ENCODE results near the gene ZNF224.
"Not testable (repeated sequence)": the region's sequence is repeated elsewhere in the genome, so short reads cannot be mapped to it uniquely, and the experiment has no call there.

ZNF224 gene

DNA sequence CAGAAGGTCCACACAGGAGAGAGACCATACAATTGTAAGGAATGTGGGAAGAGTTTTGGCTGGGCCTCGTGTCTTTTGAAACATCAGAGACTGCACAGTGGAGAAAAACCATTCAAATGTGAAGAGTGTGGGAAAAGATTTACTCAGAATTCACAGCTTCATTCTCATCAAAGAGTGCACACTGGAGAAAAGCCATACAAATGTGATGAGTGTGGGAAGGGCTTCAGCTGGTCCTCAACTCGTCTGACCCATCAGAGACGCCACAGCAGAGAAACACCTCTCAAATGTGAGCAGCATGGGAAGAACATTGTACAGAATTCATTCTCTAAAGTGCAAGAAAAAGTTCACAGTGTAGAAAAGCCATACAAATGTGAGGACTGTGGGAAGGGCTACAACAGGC is 13.6 kb downstream of the ZNF224 start:
- H3K4me3 ChIP-seq (ENCODE audit: low read depth, low read length), result no peak overlapping the region
- DNase-seq (ENCODE audit: low read depth), result no peak
- TF ChIP-seq, protein P1, sequence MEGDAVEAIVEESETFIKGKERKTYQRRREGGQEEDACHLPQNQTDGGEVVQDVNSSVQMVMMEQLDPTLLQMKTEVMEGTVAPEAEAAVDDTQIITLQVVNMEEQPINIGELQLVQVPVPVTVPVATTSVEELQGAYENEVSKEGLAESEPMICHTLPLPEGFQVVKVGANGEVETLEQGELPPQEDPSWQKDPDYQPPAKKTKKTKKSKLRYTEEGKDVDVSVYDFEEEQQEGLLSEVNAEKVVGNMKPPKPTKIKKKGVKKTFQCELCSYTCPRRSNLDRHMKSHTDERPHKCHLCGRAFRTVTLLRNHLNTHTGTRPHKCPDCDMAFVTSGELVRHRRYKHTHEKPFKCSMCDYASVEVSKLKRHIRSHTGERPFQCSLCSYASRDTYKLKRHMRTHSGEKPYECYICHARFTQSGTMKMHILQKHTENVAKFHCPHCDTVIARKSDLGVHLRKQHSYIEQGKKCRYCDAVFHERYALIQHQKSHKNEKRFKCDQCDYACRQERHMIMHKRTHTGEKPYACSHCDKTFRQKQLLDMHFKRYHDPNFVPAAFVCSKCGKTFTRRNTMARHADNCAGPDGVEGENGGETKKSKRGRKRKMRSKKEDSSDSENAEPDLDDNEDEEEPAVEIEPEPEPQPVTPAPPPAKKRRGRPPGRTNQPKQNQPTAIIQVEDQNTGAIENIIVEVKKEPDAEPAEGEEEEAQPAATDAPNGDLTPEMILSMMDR (IDR thresholded peaks at IDR 0.05; ENCODE audit: low read depth, low read length, missing control alignments), result no peak
- in situ Hi-C loops (cut with HindIII; ENCODE audit: low sequenced_read_pairs), result no loop called here

DNA sequence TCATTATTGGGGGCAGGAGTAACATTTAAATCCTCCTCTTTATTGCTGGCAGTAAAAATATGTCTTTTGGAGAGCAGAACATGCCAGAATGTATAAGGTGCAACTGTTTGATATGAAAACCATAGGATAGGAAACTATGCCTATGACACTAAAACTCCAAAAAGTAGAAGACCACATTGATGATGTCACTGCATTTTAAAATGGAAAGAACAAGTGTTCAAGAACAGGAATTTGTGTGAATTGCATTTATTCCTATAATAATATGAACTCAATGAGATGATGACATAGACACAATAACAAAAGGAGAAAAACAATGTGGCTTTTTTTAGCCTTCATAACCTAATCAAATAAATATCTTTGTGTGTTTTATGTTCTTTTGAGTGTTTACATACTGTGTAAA is 15.3 kb downstream of the ZNF224 start:
- no peak for DNase-seq (ENCODE audit: low read depth)
- in situ Hi-C loops (cut with HindIII; ENCODE audit: low sequenced_read_pairs), result no loop called here
- TF ChIP-seq, protein P1 (IDR thresholded peaks at IDR 0.05; ENCODE audit: low read depth, low read length, missing control alignments), result no peak
- no peak overlapping the region for H3K4me3 ChIP-seq (ENCODE audit: low read depth, low read length)

DNA sequence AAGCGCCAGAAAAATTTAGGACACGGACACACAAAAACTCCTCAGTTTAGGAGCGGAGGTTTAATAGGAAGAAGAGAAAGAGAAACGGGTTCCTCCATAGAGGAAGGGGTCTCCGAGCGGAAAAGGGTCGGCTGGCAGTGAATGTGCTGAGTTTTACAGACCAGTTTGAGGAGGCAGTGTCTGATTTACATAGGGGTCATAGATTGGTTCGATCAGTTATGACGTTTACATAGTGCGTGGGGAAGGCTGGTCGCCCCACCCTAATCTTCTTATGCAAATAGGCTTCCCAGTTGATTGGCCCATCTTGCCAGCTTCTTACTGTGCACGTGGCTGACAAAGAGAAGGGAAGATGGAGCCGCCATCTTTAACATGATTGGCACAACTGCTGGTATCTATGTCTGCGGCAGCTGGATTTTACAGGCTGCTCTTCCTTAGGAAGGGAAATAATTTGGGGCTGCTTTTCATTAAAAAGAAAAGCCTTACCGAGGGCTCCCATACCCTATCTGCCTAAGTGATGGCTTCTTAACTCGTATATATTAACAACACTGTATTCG is 17.8 kb downstream of the ZNF224 start:
- DNase-seq (ENCODE audit: low read depth), result peak; percentile 38
- in situ Hi-C loops (cut with HindIII; ENCODE audit: low sequenced_read_pairs), result no loop called here
- peak overlapping the region; percentile 76 for H3K4me3 ChIP-seq (ENCODE audit: low read depth, low read length)
- TF ChIP-seq, protein P1 (IDR thresholded peaks at IDR 0.05; ENCODE audit: low read depth, low read length, missing control alignments), result no peak

DNA sequence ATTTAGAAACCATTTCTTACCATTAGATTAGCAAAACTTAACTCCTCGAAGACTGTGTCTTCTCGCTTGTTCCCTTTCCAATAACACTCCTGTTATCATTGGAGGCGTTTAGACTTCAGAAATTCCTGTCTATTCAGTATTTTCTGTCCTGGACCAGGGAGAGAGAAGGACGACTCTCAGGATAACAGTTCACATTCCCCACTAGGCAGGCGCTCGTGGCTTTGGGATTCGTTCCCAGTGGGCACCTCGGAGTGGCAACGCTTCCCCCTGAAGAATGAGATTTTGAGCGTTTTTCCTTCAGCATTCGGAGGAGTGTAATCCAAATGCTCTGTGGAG is 18.6 kb downstream of the ZNF224 start:
- peak overlapping the region; percentile 76 for H3K4me3 ChIP-seq (ENCODE audit: low read depth, low read length)
- no peak for DNase-seq (ENCODE audit: low read depth)
- TF ChIP-seq, protein P1 (IDR thresholded peaks at IDR 0.05; ENCODE audit: low read depth, low read length, missing control alignments), result no peak
- in situ Hi-C loops (cut with HindIII; ENCODE audit: low sequenced_read_pairs), result no loop called here

DNA sequence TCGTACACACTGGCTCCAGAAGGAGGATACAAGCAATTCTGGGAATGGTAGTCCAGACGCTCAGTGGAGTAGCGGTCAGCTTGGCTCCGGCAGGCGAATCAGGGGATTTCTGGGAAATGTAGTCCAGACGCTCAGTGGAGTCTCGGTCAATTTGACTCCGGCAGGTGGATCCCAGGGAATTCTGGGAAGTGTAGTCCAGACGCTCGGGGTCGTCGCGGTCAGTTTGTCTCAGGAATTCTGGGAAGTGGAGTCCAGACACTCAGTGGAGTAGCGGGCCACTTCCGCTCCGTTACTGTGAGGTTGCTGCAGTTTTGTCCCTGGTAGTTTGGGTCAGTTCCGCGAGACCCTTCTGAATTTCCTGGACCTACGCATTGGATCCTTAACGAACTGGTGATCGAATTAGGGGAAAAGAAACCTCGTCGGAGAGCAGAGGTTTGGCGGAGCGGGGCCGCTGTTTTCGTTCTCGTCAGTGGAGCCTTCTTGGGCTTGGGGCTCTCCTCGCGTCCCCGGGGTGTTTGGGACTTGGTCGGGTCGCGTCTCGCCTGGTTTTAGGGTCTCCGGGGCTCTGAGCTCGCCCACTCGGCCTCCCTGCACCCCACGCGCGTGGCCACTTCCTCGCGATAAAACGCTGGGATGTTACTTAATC is 19.1 kb downstream of the ZNF224 start, which contains the start of gene ZNF225:
Gene ZNF225, plus strand, starts transcription at position 262 of the 646 bp plus-strand sequence. CDS start 2,429 bp downstream, outside the sequence.
- peak; percentile 99 for DNase-seq (ENCODE audit: low read depth)
- peak within 1 kb of the TSS; percentile 76 for H3K4me3 ChIP-seq (ENCODE audit: low read depth, low read length)
- in situ Hi-C loops (cut with HindIII; ENCODE audit: low sequenced_read_pairs), result no loop called here
- TF ChIP-seq, protein P1 (IDR thresholded peaks at IDR 0.05; ENCODE audit: low read depth, low read length, missing control alignments), result peak; percentile 11

DNA sequence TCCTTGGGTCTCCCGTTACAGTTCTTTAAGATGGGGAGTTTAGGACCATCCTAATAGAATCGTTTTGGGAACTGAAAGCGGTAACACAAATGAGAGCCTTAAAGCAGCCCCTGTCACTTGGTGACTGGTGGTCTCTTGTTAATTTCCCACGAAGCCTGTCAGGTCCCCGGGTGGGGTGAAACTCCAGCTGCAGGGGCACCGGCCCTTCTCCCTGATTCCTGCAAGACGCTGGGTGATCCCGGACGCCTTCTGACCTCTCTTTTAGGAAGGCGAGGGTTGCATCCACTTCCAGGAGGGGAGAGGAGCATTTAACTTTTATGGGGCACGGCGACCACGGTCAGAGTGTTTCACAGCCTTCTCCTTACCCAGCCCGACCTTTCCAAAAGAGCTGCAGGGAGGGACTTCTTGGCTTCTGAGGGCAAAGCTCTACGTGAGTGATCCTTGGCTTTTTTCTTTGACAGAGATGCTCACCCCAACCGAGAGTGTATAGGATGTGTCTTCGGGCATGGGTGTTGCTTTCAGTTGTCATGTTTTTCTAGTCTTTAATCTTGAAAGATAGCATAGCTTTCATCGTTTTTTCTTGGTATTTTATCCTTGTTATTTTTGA is 19.7 kb downstream of the ZNF224 start:
- no peak for DNase-seq (ENCODE audit: low read depth)
- in situ Hi-C loops (cut with HindIII; ENCODE audit: low sequenced_read_pairs), result no loop called here

DNA sequence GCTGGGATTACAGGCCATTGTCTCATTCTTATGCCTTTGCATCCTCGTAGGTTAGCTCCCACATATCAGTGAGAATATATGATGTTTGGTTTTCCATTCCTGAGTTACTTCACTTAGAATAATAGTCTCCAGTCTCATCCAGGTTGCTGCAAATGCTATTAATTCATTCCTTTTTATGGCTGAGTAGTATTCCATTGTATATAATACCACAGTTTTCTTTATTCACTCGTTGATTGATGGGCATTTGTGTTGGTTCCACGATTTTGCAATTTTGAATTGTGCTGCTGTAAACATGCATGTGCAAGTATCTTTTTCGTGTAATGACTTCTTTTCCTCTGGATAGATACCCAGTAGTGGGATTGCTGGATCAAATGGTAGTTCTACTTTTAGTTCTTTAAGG is 27.0 kb downstream of the ZNF224 start:
- DNase-seq (ENCODE audit: low read depth); in situ Hi-C loops (cut with HindIII; ENCODE audit: low sequenced_read_pairs); H3K4me3 ChIP-seq (ENCODE audit: low read depth, low read length): not testable (repeated sequence)

More for the DNA sequence above, 19.7 kb downstream of the ZNF224 start:
- TF ChIP-seq, protein P1 (IDR thresholded peaks at IDR 0.05; ENCODE audit: low read depth, low read length, missing control alignments), result no peak
- H3K4me3 ChIP-seq (ENCODE audit: low read depth, low read length), result peak overlapping the region; percentile 76

Data from astrocyte of the cerebellum (primary cell).